K562 (cell line): ENCODE results near the gene CCN2.
"Not testable (repeated sequence)": the region's sequence is repeated elsewhere in the genome, so short reads cannot be mapped to it uniquely, and the experiment has no call there.

Experiments
- MGA ChIP-seq: fragments of 450-650 bp; IDR thresholded peaks from 2 replicates; pipeline ENCODE4 v1.6.1; 2016; ENCODE audit warnings: mild to moderate bottlenecking, moderate library complexity
- NCOA6 ChIP-seq: fragments of 450-650 bp; IDR thresholded peaks from 2 replicates; pipeline ENCODE4 v1.6.1; 2017; ENCODE audit warnings: mild to moderate bottlenecking
- NR4A1 ChIP-seq, 2 experiments: fragments of 250-450 bp in 1 of 2; fragments of 450-650 bp in 1 of 2; sonication (Bioruptor Pico) in 1 of 2; IDR thresholded peaks; 2 replicates each; pipeline versions ENCODE4 v1.4.0 to v1.6.1; 2016 to 2020; ENCODE audit warnings: mild to moderate bottlenecking in 2 of 2, missing compliant biosample characterization in 1 of 2, missing genetic modification characterization in 1 of 2, moderate library complexity in 1 of 2
- PATZ1 ChIP-seq: fragments of 250-450 bp; sonication (Bioruptor Pico); IDR thresholded peaks from 2 replicates; pipeline ENCODE4 v1.5.0; 2020; ENCODE audit warnings: mild to moderate bottlenecking, borderline replicate concordance
- POLR2A ChIP-seq: fragments of 450-650 bp; conservative IDR thresholded peaks from 2 replicates; pipeline ENCODE4 v1.6.1; 2016
- SMAD1 ChIP-seq: fragments of 150-350 bp; IDR thresholded peaks from 2 replicates; pipeline ENCODE4 v1.6.1; 2014; ENCODE audit warnings: low read length, low read depth; ENCODE audit not compliant: partially characterized antibody

GRCh38 chr6:131901326-131901873 lies 49.8 kb downstream of the CCN2 start:
- not testable (repeated sequence) for TF ChIP-seq SMAD1; POLR2A; NCOA6; NR4A1 (CRISPR knock-in tag; IDR thresholded peaks at IDR 0.05); NR4A1 (tag; IDR thresholded peaks at IDR 0.05); PATZ1 (CRISPR knock-in tag); MGA
